Gastroesophageal sphincter (tissue), 4 donors: Measurements from ENCODE around the gene PXT1. TPM values are rescaled to one million over a fixed set of nuclear protein-coding genes. Genes with fewer than 3 reads are reported as not detected.

ENCODE experiments used
- ATAC-seq: fragments of 150-250 bp; one replicate; pipeline ENCODE4 v1.9.1; 2016; ENCODE audit warnings: mild to moderate bottlenecking, moderate library complexity
- H3K27ac ChIP-seq, 4 donors: fragments of 200-600 bp; sonication (generic) in 3 of 4; 1 replicate in 3 of 4; 2 replicates in 1 of 4; pipeline ENCODE4 v1.5.1; 2016 to 2019
- H3K27me3 ChIP-seq: fragments of 200-600 bp; sonication (generic); one replicate; pipeline ENCODE4 v1.5.1; 2019
- H3K36me3 ChIP-seq, 2 donors: fragments of 200-600 bp; sonication (generic); one replicate each; pipeline ENCODE4 v1.5.1; 2019; ENCODE audit warnings: control low read depth in 1 of 2
- H3K4me1 ChIP-seq, 3 donors: fragments of 200-600 bp; sonication (generic); 1 replicate in 2 of 3; 2 replicates in 1 of 3; pipeline ENCODE4 v1.5.1; 2016 to 2019; ENCODE audit warnings: control low read depth in 2 of 3
- H3K4me3 ChIP-seq, 2 donors: fragments of 200-600 bp; sonication (generic); one replicate each; pipeline ENCODE4 v1.5.1; 2019; ENCODE audit warnings: mild to moderate bottlenecking in 1 of 2, moderate library complexity in 1 of 2
- H3K9me3 ChIP-seq, 3 donors: fragments of 200-600 bp; sonication (generic); one replicate each; pipeline ENCODE4 v1.5.1; 2017 to 2019; ENCODE audit warnings: control low read depth in 2 of 3
- EP300 ChIP-seq: sonication (generic); formaldehyde crosslinking; IDR thresholded peaks from one replicate; pipeline ENCODE4 v1.6.1; 2017; ENCODE audit warnings: antibody characterized with exemption, mild to moderate bottlenecking
- POLR2A ChIP-seq, 2 donors: fragments of 450-650 bp; IDR thresholded peaks; one replicate each; pipeline ENCODE4 v1.6.1; 2017; ENCODE audit warnings: antibody characterized with exemption in 2 of 2, mild to moderate bottlenecking in 2 of 2, moderate library complexity in 1 of 2
- POLR2AphosphoS5 ChIP-seq: sonication (generic); formaldehyde crosslinking; IDR thresholded peaks from one replicate; pipeline ENCODE4 v1.6.1; 2017; ENCODE audit warnings: antibody characterized with exemption
- WGBS, 2 donors: methylation state at CpG; one replicate each; pipeline ENCODE4 v1.1.5; 2018; ENCODE audit warnings: low coverage in 1 of 2; 5-methylcytosine and 5-hydroxymethylcytosine counted together
- total RNA-seq, 4 donors: library from RNA; depleted of rRNA; stranded (reverse); fragments of >200 nt; gene quantifications; one replicate each; pipeline ENCODE4 v1.1.0, GENCODE V29; 2016
- TF ChIP-seq, protein P1 (sequence below), 4 experiments: fragments of 200-600 bp in 2 of 4; fragments of 450-650 bp in 2 of 4; sonication (generic) in 1 of 4; IDR thresholded peaks; one replicate each; pipeline ENCODE4 v1.5.1; 2017 to 2019; ENCODE audit warnings: antibody characterized with exemption in 4 of 4, mild to moderate bottlenecking in 2 of 4, moderate library complexity in 2 of 4

Gene PXT1
- total RNA-seq, 4 donors from 2014 or later: 2.0 TPM; not detected in 3

GRCh38 chr6:36381502-36382389, 60.9 kb downstream of the PXT1 start:
- ATAC-seq: no peak
- H3K27ac ChIP-seq: no peak overlapping the region
- H3K27me3 ChIP-seq: no peaks in the 10 kb centered on the region
- H3K36me3 ChIP-seq: no peaks in the 10 kb centered on the region
- no peak for TF ChIP-seq POLR2AphosphoS5
- TF ChIP-seq, protein P1, sequence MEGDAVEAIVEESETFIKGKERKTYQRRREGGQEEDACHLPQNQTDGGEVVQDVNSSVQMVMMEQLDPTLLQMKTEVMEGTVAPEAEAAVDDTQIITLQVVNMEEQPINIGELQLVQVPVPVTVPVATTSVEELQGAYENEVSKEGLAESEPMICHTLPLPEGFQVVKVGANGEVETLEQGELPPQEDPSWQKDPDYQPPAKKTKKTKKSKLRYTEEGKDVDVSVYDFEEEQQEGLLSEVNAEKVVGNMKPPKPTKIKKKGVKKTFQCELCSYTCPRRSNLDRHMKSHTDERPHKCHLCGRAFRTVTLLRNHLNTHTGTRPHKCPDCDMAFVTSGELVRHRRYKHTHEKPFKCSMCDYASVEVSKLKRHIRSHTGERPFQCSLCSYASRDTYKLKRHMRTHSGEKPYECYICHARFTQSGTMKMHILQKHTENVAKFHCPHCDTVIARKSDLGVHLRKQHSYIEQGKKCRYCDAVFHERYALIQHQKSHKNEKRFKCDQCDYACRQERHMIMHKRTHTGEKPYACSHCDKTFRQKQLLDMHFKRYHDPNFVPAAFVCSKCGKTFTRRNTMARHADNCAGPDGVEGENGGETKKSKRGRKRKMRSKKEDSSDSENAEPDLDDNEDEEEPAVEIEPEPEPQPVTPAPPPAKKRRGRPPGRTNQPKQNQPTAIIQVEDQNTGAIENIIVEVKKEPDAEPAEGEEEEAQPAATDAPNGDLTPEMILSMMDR (IDR thresholded peaks at IDR 0.05): no peak
- TF ChIP-seq EP300: no peak
- no peak for TF ChIP-seq POLR2A (IDR thresholded peaks at IDR 0.05)
- no peaks in the 10 kb centered on the region for H3K9me3 ChIP-seq
- 66 to 100% methylated on average over 2 to 8 of the region's 9 CpGs for WGBS, 2 donors
- no peak overlapping the region for H3K4me3 ChIP-seq
- H3K4me1 ChIP-seq: peaks cover 0 to 10% (median 2%) of the 10 kb centered on the region in 3 donors

DNA sequence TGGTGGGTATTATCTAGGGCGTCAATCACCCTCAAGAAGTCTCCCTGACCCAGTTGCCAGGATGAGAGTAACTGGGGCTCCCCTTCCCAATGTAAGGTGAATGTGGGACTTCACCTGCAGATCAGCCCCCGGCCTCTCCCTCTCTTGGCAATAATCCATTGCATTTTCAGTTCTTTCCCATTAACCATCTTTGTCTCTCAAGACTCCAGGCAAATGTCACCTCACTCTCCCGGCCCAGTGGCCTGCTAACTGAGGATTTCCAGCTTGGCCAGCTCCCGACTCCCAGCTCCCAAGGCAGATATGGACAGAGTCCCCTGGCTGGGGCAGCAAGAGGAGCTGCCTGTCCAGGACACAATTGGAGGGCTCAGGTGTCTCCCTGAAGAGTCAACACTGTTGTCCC, 62.5 kb downstream of the PXT1 start:
- TF ChIP-seq EP300 (no peak), POLR2A (IDR thresholded peaks at IDR 0.05) (no peak), POLR2AphosphoS5 (no peak)
- TF ChIP-seq, protein P1 (IDR thresholded peaks at IDR 0.05): no peak
- Histone ChIP-seq H3K9me3 (no peaks in the 10 kb centered on the region), H3K4me3 (no peak overlapping the region), H3K27ac (no peak overlapping the region), H3K27me3 (no peaks in the 10 kb centered on the region), H3K36me3 (no peaks in the 10 kb centered on the region), H3K4me1 (no peaks in the 10 kb centered on the region)
- no peak for ATAC-seq
- 100% methylated on average over 2 of the region's 4 CpGs; no CpG with 5 or more reads in 1 of the 2 donors for WGBS, 2 donors

- TF ChIP-seq, protein P1 (IDR thresholded peaks at IDR 0.05): no peak
- TF ChIP-seq POLR2A (IDR thresholded peaks at IDR 0.05) (no peak), POLR2AphosphoS5 (no peak), EP300 (no peak)
- H3K4me1 ChIP-seq: no peaks in the 10 kb centered on the region
- no peak overlapping the region for H3K27ac ChIP-seq
- H3K4me3 ChIP-seq: no peak overlapping the region
- ATAC-seq: no peak
- H3K36me3 ChIP-seq: no peaks in the 10 kb centered on the region
- H3K27me3 ChIP-seq: no peaks in the 10 kb centered on the region
- H3K9me3 ChIP-seq: no peaks in the 10 kb centered on the region
- 93 to 96% methylated on average over 5 to 7 of the region's 10 CpGs for WGBS, 2 donors
Measured at GRCh38 chr6:36378936-36379335, 63.7 kb downstream of the PXT1 start.

DNA sequence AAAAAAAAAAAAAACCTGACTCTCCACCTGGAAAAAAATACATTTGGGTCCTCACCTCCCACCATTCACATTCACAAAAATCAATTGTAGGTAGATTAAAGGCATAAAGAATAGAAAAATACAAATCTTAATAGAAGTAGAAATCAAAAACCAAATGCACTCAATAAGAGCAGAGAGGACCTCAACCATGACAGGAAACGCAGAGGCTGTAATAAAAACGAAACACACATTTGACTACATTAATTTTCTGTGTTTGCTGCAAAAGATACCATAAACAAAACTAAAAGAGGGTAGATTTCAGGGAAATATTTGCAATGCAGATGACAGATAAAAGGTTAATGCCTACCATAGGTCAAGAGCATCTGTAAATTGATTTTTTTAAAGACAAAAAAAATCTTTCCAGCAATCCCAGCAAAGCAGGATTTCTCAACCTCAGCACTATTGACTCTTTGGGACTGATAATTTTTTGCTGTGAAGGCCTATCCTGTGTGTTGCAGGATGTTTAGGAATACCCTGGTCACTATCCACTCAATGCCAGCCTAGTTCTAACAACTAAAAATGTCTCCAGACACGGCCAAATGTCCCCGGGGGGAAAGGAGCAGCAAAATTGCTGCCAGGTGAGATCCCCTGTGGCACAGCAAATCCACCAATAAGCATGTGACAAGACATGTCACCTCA, 64.3 kb downstream of the PXT1 start:
- TF ChIP-seq, protein P1 (IDR thresholded peaks at IDR 0.05): no peak
- TF ChIP-seq EP300: no peak
- no peak for TF ChIP-seq POLR2AphosphoS5
- no peak for TF ChIP-seq POLR2A (IDR thresholded peaks at IDR 0.05)
- H3K27ac ChIP-seq: no peak overlapping the region
- no peaks in the 10 kb centered on the region for H3K27me3 ChIP-seq
- H3K36me3 ChIP-seq: no peaks in the 10 kb centered on the region
- no peaks in the 10 kb centered on the region for H3K4me1 ChIP-seq
- no peak for ATAC-seq
- no peaks in the 10 kb centered on the region for H3K9me3 ChIP-seq
- WGBS, 2 donors: 67 to 71% methylated on average over 2 to 4 of the region's 4 CpGs
- no peak overlapping the region for H3K4me3 ChIP-seq
